ENCODE results near the gene HOXA9.
A peak's percentile ranks its signal among the peaks of the same experiment; 100 is the strongest.

HOXA9 gene

DNA sequence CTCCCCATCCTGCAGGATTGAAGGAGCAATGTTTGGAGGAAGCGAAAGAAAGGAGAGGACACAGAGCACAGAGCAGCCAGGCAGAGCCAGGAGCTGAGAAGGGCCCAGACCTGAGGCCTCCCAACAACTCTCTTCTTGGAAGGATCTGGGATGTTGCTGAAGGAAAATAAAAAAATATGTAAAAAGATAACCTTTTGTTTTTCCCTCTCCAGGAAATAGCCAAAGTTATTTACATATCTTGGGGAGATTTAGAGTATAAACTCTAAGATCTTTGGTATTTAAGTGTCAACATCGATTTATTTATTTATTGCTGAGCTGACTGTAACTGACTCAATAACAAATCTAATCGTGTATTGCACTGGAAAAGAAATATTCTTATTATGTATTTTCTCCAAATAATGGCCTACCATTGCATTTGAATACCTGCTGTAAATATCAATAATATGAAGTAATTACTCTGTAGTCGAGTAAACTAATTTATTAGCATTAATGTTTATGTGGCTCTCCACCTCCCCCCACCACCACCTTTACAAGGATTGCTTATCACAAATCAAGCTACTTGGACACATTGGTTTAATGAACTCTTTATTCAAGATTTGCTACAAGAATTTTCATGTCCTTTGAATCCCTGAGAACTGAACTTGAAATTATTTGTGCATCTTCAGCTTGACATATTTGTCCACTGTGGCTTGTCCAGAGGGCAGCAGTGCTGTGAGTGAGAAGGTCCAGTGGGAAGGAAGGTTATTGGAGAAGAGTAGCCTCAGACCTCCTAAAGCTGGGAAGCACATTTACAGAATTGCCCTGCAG, 21.5 kb upstream of the HOXA9 start:
- DNase-seq (ENCODE audit: low read depth in 1 of 2, low spot score in 1 of 2): no peak
- no peak overlapping the region for H3K27ac ChIP-seq (replicated peaks)
- no peak overlapping the region for H3K4me3 ChIP-seq (replicated peaks; ENCODE audit: insufficient read depth, low read length)
- TF ChIP-seq, protein P1, sequence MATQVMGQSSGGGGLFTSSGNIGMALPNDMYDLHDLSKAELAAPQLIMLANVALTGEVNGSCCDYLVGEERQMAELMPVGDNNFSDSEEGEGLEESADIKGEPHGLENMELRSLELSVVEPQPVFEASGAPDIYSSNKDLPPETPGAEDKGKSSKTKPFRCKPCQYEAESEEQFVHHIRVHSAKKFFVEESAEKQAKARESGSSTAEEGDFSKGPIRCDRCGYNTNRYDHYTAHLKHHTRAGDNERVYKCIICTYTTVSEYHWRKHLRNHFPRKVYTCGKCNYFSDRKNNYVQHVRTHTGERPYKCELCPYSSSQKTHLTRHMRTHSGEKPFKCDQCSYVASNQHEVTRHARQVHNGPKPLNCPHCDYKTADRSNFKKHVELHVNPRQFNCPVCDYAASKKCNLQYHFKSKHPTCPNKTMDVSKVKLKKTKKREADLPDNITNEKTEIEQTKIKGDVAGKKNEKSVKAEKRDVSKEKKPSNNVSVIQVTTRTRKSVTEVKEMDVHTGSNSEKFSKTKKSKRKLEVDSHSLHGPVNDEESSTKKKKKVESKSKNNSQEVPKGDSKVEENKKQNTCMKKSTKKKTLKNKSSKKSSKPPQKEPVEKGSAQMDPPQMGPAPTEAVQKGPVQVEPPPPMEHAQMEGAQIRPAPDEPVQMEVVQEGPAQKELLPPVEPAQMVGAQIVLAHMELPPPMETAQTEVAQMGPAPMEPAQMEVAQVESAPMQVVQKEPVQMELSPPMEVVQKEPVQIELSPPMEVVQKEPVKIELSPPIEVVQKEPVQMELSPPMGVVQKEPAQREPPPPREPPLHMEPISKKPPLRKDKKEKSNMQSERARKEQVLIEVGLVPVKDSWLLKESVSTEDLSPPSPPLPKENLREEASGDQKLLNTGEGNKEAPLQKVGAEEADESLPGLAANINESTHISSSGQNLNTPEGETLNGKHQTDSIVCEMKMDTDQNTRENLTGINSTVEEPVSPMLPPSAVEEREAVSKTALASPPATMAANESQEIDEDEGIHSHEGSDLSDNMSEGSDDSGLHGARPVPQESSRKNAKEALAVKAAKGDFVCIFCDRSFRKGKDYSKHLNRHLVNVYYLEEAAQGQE (IDR thresholded peaks at IDR 0.05; ENCODE audit: insufficient replicate concordance, low read depth): no peak
- TF ChIP-seq POLR2AphosphoS5 (IDR thresholded peaks at IDR 0.05; ENCODE audit: low read depth): no peak
- no peak for TF ChIP-seq GABPA (IDR thresholded peaks at IDR 0.05; ENCODE audit: low read depth)
- TF ChIP-seq, protein P2, sequence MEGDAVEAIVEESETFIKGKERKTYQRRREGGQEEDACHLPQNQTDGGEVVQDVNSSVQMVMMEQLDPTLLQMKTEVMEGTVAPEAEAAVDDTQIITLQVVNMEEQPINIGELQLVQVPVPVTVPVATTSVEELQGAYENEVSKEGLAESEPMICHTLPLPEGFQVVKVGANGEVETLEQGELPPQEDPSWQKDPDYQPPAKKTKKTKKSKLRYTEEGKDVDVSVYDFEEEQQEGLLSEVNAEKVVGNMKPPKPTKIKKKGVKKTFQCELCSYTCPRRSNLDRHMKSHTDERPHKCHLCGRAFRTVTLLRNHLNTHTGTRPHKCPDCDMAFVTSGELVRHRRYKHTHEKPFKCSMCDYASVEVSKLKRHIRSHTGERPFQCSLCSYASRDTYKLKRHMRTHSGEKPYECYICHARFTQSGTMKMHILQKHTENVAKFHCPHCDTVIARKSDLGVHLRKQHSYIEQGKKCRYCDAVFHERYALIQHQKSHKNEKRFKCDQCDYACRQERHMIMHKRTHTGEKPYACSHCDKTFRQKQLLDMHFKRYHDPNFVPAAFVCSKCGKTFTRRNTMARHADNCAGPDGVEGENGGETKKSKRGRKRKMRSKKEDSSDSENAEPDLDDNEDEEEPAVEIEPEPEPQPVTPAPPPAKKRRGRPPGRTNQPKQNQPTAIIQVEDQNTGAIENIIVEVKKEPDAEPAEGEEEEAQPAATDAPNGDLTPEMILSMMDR (IDR thresholded peaks at IDR 0.05; ENCODE audit: insufficient read depth, low read length): no peak
- TF ChIP-seq SPI1 (IDR thresholded peaks at IDR 0.05; ENCODE audit: borderline replicate concordance, low read depth): no peak
- H3K27me3 ChIP-seq (ENCODE audit: insufficient read depth, poor library complexity, severe bottlenecking): peaks cover 58% of the 10 kb centered on the region

DNA sequence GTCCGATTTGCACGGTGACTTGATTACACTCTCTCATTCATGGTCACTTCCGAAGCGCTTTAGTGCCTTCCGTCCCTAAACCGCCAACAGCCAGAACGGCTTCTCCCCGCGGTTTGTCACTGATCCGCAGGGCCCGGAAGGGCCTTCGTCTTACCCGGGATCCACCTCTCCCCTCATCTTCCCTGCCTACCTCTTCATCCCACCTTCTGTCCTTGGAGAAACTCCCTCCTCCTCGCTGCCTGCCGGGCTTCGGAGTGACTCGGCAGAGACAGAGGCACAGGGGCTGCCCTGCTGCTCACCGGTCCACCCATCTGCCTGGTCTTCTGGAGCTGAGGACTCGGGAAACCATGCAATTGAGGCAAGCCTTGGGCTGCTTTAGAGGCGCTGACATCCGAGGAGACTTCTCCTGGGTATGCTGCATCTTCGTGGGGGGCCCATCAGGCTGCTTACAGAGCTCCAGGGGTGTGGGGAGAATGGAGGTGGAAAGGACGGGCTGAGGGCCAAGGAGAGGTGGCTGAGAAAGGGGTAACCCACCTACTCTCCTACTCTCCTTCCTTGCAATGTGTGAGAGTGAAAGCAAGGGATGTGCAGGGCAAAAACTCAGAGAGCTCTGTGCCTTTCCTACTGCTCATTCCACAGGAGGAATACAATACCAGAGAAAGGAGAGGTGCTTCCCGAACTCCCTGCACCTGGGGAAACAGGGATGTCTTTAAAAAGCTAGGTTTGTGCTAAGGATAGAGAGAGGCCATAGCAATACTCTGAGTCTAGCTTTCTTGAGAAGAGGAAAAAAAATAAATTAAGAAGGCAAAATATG, 20.7 kb upstream of the HOXA9 start:
- H3K27ac ChIP-seq (replicated peaks): no peak overlapping the region
- TF ChIP-seq, protein P1 (IDR thresholded peaks at IDR 0.05; ENCODE audit: insufficient replicate concordance, low read depth): no peak
- TF ChIP-seq GABPA (IDR thresholded peaks at IDR 0.05; ENCODE audit: low read depth) (no peak), POLR2AphosphoS5 (IDR thresholded peaks at IDR 0.05; ENCODE audit: low read depth) (no peak), SPI1 (IDR thresholded peaks at IDR 0.05; ENCODE audit: borderline replicate concordance, low read depth) (no peak)
- TF ChIP-seq, protein P2 (IDR thresholded peaks at IDR 0.05; ENCODE audit: insufficient read depth, low read length): no peak
- H3K4me3 ChIP-seq (replicated peaks; ENCODE audit: insufficient read depth, low read length): no peak overlapping the region
- peaks cover 56% of the 10 kb centered on the region for H3K27me3 ChIP-seq (ENCODE audit: insufficient read depth, poor library complexity, severe bottlenecking)
- DNase-seq (ENCODE audit: low read depth in 1 of 2, low spot score in 1 of 2): no peak

DNA sequence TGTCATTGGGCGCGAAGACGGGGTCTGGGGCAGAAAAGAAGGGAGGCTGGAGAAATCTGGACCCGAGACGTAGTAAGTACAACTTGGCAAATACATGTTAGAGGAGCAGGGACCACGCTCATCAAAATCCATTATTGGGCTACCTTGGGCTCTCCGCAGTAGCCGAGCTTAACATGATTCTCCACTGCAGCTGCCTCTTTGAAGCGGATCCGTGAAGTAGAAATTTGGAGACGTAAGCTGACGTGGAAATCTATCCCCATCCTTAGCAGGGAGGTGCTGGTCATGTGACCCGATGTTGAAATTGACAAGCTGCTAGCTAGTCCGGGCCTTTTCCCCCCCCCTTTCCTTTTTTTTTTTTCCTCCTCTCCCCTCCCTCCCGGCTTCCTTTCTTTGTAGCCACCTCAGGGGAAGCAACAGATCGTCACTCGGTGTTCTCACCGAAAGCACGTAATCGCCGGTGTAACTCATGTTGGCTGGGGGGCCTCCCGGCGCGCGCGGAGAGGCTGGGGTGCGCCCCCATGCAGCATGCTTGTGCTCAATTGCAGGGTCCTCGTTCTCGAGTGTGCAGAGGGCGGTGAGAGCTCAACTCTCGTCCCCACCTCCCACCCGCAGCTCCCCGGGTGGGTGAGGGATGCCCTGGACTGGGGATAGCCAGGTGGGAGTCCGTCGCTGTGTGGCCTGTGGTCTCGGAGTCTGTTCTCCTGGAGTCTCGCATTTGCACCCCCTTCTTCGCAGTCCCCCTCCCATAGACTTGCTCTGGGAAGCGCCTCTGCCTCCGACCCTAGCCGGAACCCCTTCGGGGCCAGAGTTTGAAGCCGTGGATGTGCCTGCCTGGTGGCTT, 19.9 kb upstream of the HOXA9 start, which contains the start of gene HOXA11:
TSS of gene HOXA11 (minus strand) at position 220 of the 841 bp plus-strand sequence. CDS start at position 132, 88 bp downstream.
- TF ChIP-seq, protein P1 (IDR thresholded peaks at IDR 0.05; ENCODE audit: insufficient replicate concordance, low read depth): no peak
- TF ChIP-seq, protein P2 (IDR thresholded peaks at IDR 0.05; ENCODE audit: insufficient read depth, low read length): no peak
- TF ChIP-seq SPI1 (IDR thresholded peaks at IDR 0.05; ENCODE audit: borderline replicate concordance, low read depth) (no peak; the same call in 1 of the 2 replicates), POLR2AphosphoS5 (IDR thresholded peaks at IDR 0.05; ENCODE audit: low read depth) (no peak), GABPA (IDR thresholded peaks at IDR 0.05; ENCODE audit: low read depth) (no peak)
- Histone ChIP-seq H3K27ac (replicated peaks) (no peak within 1 kb of the TSS), H3K27me3 (ENCODE audit: insufficient read depth, poor library complexity, severe bottlenecking) (peaks cover 58% of the 10 kb centered on the region), H3K4me3 (replicated peaks; ENCODE audit: insufficient read depth, low read length) (peak within 1 kb of the TSS; percentile 54)
- DNase-seq (ENCODE audit: low read depth in 1 of 2, low spot score in 1 of 2): peak; percentile 71 to 88
